ENCODE results near the gene HILPDA. TPM values are rescaled to one million over a fixed set of nuclear protein-coding genes. Genes with fewer than 3 reads are reported as not detected.

Gene HILPDA
- total and polyA plus RNA-seq, 2 donors (not counting 3 experiments of a cell fraction or from before 2014, with no cell fraction given), result 14.4 to 21.7 TPM

DNA sequence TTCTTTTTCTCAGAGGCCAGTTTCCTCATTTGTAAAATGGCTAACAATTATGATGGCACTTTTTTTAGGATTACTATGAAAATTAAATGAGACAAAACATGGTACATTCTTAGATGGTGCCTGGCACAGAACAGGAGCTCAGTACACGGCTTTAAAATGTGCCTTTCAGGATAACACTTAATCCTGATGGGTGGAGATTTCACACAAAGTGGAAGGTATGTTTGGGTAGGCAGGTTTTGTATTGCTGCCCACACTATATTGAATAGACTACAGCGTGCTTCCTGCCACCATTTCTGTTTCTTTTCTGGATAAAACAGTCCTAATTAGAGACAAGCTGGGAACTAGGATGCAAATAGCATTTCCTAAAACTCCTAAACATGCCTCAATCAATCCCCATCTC lies 23.9 kb upstream of the HILPDA start:
- no peak overlapping the region for H3K27ac ChIP-seq (ENCODE audit: insufficient read depth, low read depth, low read length)
- H3K9ac ChIP-seq (replicated peaks; ENCODE audit: extremely low read depth, insufficient read depth, low read length), result no peak overlapping the region
- intact Hi-C loops (cut with micrococcal nuclease), result no loop called here
- no peaks in the 10 kb centered on the region for H3K4me1 ChIP-seq (ENCODE audit: control insufficient read depth, extremely low read depth, insufficient read depth, low read length)
- no peak for DNase-seq (ENCODE audit: low read depth, low spot score)
- no peak for TF ChIP-seq MYC (IDR thresholded peaks at IDR 0.05; ENCODE audit: low read depth, low read length)
- TF ChIP-seq JUN (IDR thresholded peaks at IDR 0.05; ENCODE audit: borderline replicate concordance, insufficient read depth, insufficient read length, low read depth), result no peak
- H3K4me2 ChIP-seq (ENCODE audit: insufficient read depth, low read length), result no peak overlapping the region
- H3K79me2 ChIP-seq (ENCODE audit: control insufficient read depth, insufficient read depth, low read length), result no peaks in the 10 kb centered on the region
- dilution Hi-C loops (cut with MboI; ENCODE audit: extremely low pct_ligation_motif_present, low sequenced_read_pairs), result no loop called here
- H3K9me1 ChIP-seq (replicated peaks; ENCODE audit: control insufficient read depth, extremely low read depth, insufficient read depth, low read length), result no peaks in the 10 kb centered on the region
- ChIA-PET POLR2A (no interaction called here), CTCF (interaction anchor here (1.2 to 20.8 kb wide), 2 partner anchors 10 to 29 kb away, joined by 3 to 632 read pairs; no protein-coding TSS in a partner anchor)
- no peak overlapping the region for H2AFZ ChIP-seq (ENCODE audit: low read depth, low read length)
- FAIRE-seq, result no peak
- no peaks in the 10 kb centered on the region for H4K20me1 ChIP-seq (replicated peaks; ENCODE audit: control insufficient read depth, extremely low read depth, insufficient read depth, low read length)
- no peaks in the 10 kb centered on the region for H3K36me3 ChIP-seq (ENCODE audit: control insufficient read depth in 2 of 2, extremely low read depth in 1 of 2, insufficient read depth in 2 of 2, low read length in 2 of 2)
- BruUV-seq (replicated peaks), result no TSS peak
- no peak overlapping the region for H3K4me3 ChIP-seq (replicated peaks in 1 of 3; ENCODE audit: insufficient read depth in 1 of 3, low read depth in 1 of 3, low read length in 3 of 3)
- H3K27me3 ChIP-seq (ENCODE audit: control insufficient read depth in 2 of 2, insufficient read depth in 2 of 2, low read length in 2 of 2), result peaks cover 8 to 10% of the 10 kb centered on the region in 2 experiments
- H3K9me3 ChIP-seq (replicated peaks; ENCODE audit: control insufficient read depth, insufficient read depth, low read length), result no peaks in the 10 kb centered on the region

- dilution Hi-C loops (cut with MboI; ENCODE audit: extremely low pct_ligation_motif_present, low sequenced_read_pairs) (no loop called here), intact Hi-C loops (cut with micrococcal nuclease) (no loop called here)
- Histone ChIP-seq H3K79me2 (ENCODE audit: control insufficient read depth, insufficient read depth, low read length) (no peaks in the 10 kb centered on the region), H4K20me1 (replicated peaks; ENCODE audit: control insufficient read depth, extremely low read depth, insufficient read depth, low read length) (no peaks in the 10 kb centered on the region), H3K9me1 (replicated peaks; ENCODE audit: control insufficient read depth, extremely low read depth, insufficient read depth, low read length) (no peaks in the 10 kb centered on the region), H3K9ac (replicated peaks; ENCODE audit: extremely low read depth, insufficient read depth, low read length) (no peak overlapping the region), H3K4me2 (ENCODE audit: insufficient read depth, low read length) (no peak overlapping the region), H3K36me3 (ENCODE audit: control insufficient read depth in 2 of 2, extremely low read depth in 1 of 2, insufficient read depth in 2 of 2, low read length in 2 of 2) (no peaks in the 10 kb centered on the region), H3K4me1 (ENCODE audit: control insufficient read depth, extremely low read depth, insufficient read depth, low read length) (no peaks in the 10 kb centered on the region), H3K27me3 (ENCODE audit: control insufficient read depth in 2 of 2, insufficient read depth in 2 of 2, low read length in 2 of 2) (peaks cover 12 to 14% of the 10 kb centered on the region in 2 experiments), H3K4me3 (replicated peaks in 1 of 3; ENCODE audit: insufficient read depth in 1 of 3, low read depth in 1 of 3, low read length in 3 of 3) (no peak overlapping the region), H2AFZ (ENCODE audit: low read depth, low read length) (no peak overlapping the region), H3K27ac (ENCODE audit: insufficient read depth, low read depth, low read length) (no peak overlapping the region), H3K9me3 (replicated peaks; ENCODE audit: control insufficient read depth, insufficient read depth, low read length) (no peaks in the 10 kb centered on the region)
- no TSS peak for BruUV-seq (replicated peaks)
- FAIRE-seq (no peak), DNase-seq (ENCODE audit: low read depth, low spot score) (no peak)
- TF ChIP-seq POLR2AphosphoS5 (IDR thresholded peaks at IDR 0.05; ENCODE audit: insufficient read depth, low read depth, low read length) (no peak), EZH2 (IDR thresholded peaks at IDR 0.05; ENCODE audit: borderline replicate concordance, low read depth, low read length, severe bottlenecking) (no peak), MAX (IDR thresholded peaks at IDR 0.05; ENCODE audit: insufficient read depth, insufficient read length) (no peak), POLR2A (IDR thresholded peaks at IDR 0.05; ENCODE audit: low read depth, low read length) (no peak), FOS (IDR thresholded peaks at IDR 0.05; ENCODE audit: borderline replicate concordance, insufficient read depth, low read length) (no peak), JUN (IDR thresholded peaks at IDR 0.05; ENCODE audit: borderline replicate concordance, insufficient read depth, insufficient read length, low read depth) (no peak), GATA2 (IDR thresholded peaks at IDR 0.05; ENCODE audit: insufficient read depth, insufficient read length, low read depth, low read length) (no peak), MYC (IDR thresholded peaks at IDR 0.05; ENCODE audit: low read depth, low read length) (no peak)
- TF ChIP-seq, protein P1, sequence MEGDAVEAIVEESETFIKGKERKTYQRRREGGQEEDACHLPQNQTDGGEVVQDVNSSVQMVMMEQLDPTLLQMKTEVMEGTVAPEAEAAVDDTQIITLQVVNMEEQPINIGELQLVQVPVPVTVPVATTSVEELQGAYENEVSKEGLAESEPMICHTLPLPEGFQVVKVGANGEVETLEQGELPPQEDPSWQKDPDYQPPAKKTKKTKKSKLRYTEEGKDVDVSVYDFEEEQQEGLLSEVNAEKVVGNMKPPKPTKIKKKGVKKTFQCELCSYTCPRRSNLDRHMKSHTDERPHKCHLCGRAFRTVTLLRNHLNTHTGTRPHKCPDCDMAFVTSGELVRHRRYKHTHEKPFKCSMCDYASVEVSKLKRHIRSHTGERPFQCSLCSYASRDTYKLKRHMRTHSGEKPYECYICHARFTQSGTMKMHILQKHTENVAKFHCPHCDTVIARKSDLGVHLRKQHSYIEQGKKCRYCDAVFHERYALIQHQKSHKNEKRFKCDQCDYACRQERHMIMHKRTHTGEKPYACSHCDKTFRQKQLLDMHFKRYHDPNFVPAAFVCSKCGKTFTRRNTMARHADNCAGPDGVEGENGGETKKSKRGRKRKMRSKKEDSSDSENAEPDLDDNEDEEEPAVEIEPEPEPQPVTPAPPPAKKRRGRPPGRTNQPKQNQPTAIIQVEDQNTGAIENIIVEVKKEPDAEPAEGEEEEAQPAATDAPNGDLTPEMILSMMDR (IDR thresholded peaks at IDR 0.05; ENCODE audit: extremely low read depth in 1 of 2, insufficient read depth in 1 of 2, low read depth in 1 of 2, low read length in 2 of 2), result no peak
- ChIA-PET POLR2A (no interaction called here), CTCF (interaction anchor here (0.6 to 20.8 kb wide), 7 partner anchors 9 to 87 kb away, joined by 3 to 632 read pairs (median 6); partner anchors contain the start of gene HILPDA)
Observed at GRCh38 chr7:128434413-128435326, 21.0 kb upstream of the HILPDA start.

All from endothelial cell of umbilical vein (primary cell).